WTC11 (cell line): ENCODE results near the gene NR3C1.

Experiments used
- ATF2 ChIP-seq: sonication (generic); formaldehyde crosslinking; IDR thresholded peaks from 2 replicates; pipeline ENCODE4 v1.8.1; 2022; ENCODE audit warnings: low read depth, missing genetic modification reagents, borderline replicate concordance
- ATF3 ChIP-seq: sonication (generic); formaldehyde crosslinking; conservative IDR thresholded peaks from 2 replicates; pipeline ENCODE4 v1.8.1; 2022; ENCODE audit warnings: mild to moderate bottlenecking, missing genetic modification reagents
- CTCF ChIP-seq: fragments of 200-600 bp; IDR thresholded peaks from 2 replicates; pipeline ENCODE4 v1.8.0; 2022; ENCODE audit warnings: antibody characterized with exemption
- HMGXB4 ChIP-seq: sonication (generic); formaldehyde crosslinking; IDR thresholded peaks from 2 replicates; pipeline ENCODE4 v1.8.1; 2023; ENCODE audit warnings: mild to moderate bottlenecking, moderate library complexity, missing genetic modification reagents
- JUN ChIP-seq: sonication (generic); formaldehyde crosslinking; IDR thresholded peaks from 2 replicates; pipeline ENCODE4 v1.8.0; 2023; ENCODE audit warnings: mild to moderate bottlenecking, missing genetic modification reagents
- MAX ChIP-seq: sonication (generic); formaldehyde crosslinking; IDR thresholded peaks from 2 replicates; pipeline ENCODE4 v1.8.0; 2022; ENCODE audit warnings: mild to moderate bottlenecking, missing genetic modification reagents
- NFE2L1 ChIP-seq: sonication (generic); formaldehyde crosslinking; IDR thresholded peaks from 2 replicates; pipeline ENCODE4 v1.8.1; 2023; ENCODE audit warnings: missing genetic modification reagents
- NR1H2 ChIP-seq: sonication (generic); formaldehyde crosslinking; IDR thresholded peaks from 2 replicates; pipeline ENCODE4 v1.9.0; 2021; ENCODE audit warnings: mild to moderate bottlenecking, moderate library complexity, missing genetic modification reagents
- TP53 ChIP-seq: sonication (generic); formaldehyde crosslinking; IDR thresholded peaks from 2 replicates; pipeline ENCODE4 v1.8.1; 2023; ENCODE audit warnings: mild to moderate bottlenecking, missing genetic modification reagents
- USF1 ChIP-seq: sonication (generic); formaldehyde crosslinking; IDR thresholded peaks from 2 replicates; pipeline ENCODE4 v1.8.0; 2022; ENCODE audit warnings: mild to moderate bottlenecking, missing genetic modification reagents

GRCh38 chr5:143248822-143249579 is 154.5 kb downstream of the NR3C1 start:
- TF ChIP-seq CTCF (no peak), USF1 (CRISPR knock-in tag) (no peak), ATF3 (CRISPR knock-in tag) (no peak), JUN (CRISPR knock-in tag) (no peak), MAX (CRISPR knock-in tag) (no peak), ATF2 (no peak), NR1H2 (CRISPR knock-in tag) (no peak), TP53 (CRISPR knock-in tag) (no peak), NFE2L1 (CRISPR knock-in tag) (no peak), HMGXB4 (CRISPR knock-in tag) (no peak)
